Ishikawa (cell line): ENCODE measurements around the gene UBE3D.

Source experiments
- CEBPB ChIP-seq: IDR thresholded peaks from 2 replicates; pipeline ENCODE4 v1.6.1; 2012
- CREB1 ChIP-seq: IDR thresholded peaks from 2 replicates; pipeline ENCODE4 v1.6.1; 2012; ENCODE audit warnings: low read depth
- EGR1 ChIP-seq: IDR thresholded peaks from 2 replicates; pipeline ENCODE4 v1.6.1; 2012
- EP300 ChIP-seq: IDR thresholded peaks from 2 replicates; pipeline ENCODE4 v1.6.1; 2012; ENCODE audit warnings: borderline replicate concordance
- FOXM1 ChIP-seq: IDR thresholded peaks from 2 replicates; pipeline ENCODE4 v1.6.1; 2012; ENCODE audit warnings: low read depth, borderline replicate concordance
- NFIC ChIP-seq: IDR thresholded peaks from 2 replicates; pipeline ENCODE4 v1.6.1; 2012
- RAD21 ChIP-seq: IDR thresholded peaks from 2 replicates; pipeline ENCODE4 v1.6.1; 2012; ENCODE audit warnings: low read depth
- TAF1 ChIP-seq: IDR thresholded peaks from 2 replicates; pipeline ENCODE4 v1.6.1; 2012; ENCODE audit warnings: low read depth, mild to moderate bottlenecking
- TCF12 ChIP-seq: IDR thresholded peaks from 2 replicates; pipeline ENCODE4 v1.6.1; 2012; ENCODE audit warnings: low read depth
- TEAD4 ChIP-seq: IDR thresholded peaks from 2 replicates; pipeline ENCODE4 v1.6.1; 2012
- YY1 ChIP-seq: IDR thresholded peaks from 2 replicates; pipeline ENCODE4 v1.6.1; 2012; ENCODE audit warnings: low read depth
- ZBTB7A ChIP-seq: IDR thresholded peaks from 2 replicates; pipeline ENCODE4 v1.6.1; 2012; ENCODE audit warnings: low read depth
- TF ChIP-seq, protein P1 (sequence below): IDR thresholded peaks from 2 replicates; pipeline ENCODE4 v1.6.1; 2012
- TF ChIP-seq, protein P2 (sequence below): IDR thresholded peaks from 2 replicates; pipeline ENCODE4 v1.6.1; 2012
- TF ChIP-seq, protein P3 (sequence below): IDR thresholded peaks from 2 replicates; pipeline ENCODE4 v1.6.1; 2012; ENCODE audit warnings: low read depth, mild to moderate bottlenecking

The UBE3D gene

DNA sequence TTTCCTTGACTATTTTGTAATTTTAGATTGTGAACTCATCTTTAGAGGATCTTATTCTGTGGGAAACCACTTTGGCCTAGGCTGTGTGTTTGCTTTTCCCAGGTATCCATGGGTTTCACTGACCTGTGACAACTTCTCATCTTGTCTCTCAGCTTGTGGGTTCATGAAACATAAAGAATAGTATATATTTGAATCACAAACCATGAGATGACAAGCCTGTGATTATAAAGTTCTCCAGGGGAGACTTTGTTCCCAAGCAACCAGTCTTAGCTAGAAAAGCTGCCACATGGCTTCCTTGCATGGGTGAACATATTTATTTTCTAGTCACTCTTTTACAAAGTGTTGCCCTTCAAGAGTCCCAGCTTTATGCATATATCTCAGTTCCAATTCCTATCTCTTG is 201.9 kb downstream of the UBE3D start:
- TF ChIP-seq TCF12 (no peak), ZBTB7A (no peak), YY1 (no peak), TEAD4 (no peak), RAD21 (no peak), CREB1 (no peak), TAF1 (no peak), CEBPB (no peak)
- TF ChIP-seq, protein P1, sequence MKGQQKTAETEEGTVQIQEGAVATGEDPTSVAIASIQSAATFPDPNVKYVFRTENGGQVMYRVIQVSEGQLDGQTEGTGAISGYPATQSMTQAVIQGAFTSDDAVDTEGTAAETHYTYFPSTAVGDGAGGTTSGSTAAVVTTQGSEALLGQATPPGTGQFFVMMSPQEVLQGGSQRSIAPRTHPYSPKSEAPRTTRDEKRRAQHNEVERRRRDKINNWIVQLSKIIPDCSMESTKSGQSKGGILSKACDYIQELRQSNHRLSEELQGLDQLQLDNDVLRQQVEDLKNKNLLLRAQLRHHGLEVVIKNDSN, result no peak
- TF ChIP-seq, protein P2, sequence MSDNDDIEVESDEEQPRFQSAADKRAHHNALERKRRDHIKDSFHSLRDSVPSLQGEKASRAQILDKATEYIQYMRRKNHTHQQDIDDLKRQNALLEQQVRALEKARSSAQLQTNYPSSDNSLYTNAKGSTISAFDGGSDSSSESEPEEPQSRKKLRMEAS, result no peak
- TF ChIP-seq, protein P3, sequence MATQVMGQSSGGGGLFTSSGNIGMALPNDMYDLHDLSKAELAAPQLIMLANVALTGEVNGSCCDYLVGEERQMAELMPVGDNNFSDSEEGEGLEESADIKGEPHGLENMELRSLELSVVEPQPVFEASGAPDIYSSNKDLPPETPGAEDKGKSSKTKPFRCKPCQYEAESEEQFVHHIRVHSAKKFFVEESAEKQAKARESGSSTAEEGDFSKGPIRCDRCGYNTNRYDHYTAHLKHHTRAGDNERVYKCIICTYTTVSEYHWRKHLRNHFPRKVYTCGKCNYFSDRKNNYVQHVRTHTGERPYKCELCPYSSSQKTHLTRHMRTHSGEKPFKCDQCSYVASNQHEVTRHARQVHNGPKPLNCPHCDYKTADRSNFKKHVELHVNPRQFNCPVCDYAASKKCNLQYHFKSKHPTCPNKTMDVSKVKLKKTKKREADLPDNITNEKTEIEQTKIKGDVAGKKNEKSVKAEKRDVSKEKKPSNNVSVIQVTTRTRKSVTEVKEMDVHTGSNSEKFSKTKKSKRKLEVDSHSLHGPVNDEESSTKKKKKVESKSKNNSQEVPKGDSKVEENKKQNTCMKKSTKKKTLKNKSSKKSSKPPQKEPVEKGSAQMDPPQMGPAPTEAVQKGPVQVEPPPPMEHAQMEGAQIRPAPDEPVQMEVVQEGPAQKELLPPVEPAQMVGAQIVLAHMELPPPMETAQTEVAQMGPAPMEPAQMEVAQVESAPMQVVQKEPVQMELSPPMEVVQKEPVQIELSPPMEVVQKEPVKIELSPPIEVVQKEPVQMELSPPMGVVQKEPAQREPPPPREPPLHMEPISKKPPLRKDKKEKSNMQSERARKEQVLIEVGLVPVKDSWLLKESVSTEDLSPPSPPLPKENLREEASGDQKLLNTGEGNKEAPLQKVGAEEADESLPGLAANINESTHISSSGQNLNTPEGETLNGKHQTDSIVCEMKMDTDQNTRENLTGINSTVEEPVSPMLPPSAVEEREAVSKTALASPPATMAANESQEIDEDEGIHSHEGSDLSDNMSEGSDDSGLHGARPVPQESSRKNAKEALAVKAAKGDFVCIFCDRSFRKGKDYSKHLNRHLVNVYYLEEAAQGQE, result no peak

DNA sequence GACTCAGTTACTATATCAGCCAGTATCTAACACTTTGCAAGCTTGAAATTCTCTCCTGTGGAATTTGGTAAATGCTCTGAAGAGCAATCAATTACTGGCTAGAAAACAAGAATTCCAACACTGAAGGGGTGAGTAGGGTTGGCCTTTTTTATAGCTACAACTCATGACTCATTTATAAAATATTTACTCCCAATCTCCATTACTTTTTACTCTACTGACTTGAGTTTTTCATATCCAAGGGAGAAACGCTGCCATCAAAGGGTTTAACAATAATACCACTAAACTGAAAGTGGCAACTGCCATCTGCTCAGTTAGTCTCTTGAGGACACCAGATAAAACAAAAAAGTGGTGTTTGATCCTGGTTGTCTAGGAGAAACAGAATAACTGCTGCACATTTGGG is 203.1 kb downstream of the UBE3D start:
- no peak for TF ChIP-seq CEBPB
- peak; percentile 84 for TF ChIP-seq TEAD4

DNA sequence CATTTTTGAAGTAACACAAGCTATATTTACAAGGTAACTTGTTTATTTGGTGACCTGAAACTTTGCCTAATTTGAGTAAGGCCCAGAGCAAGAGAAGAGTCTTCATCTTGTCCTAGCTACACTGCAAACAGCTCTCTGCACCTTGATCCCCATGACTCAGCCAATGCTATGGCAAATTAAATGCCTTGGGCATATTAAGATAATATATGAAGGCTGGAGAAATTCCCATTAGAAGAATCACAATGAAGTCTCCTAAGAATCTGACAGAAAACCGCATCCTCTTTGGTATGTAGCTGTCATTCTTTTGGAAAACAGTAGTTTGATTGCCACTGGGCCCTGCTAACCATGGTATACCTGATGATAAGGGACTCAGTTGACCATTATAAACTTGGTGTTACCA is 204.5 kb downstream of the UBE3D start:
- TF ChIP-seq TCF12, result no peak
- TF ChIP-seq CREB1, result no peak
- TF ChIP-seq, protein P3, result no peak
- TF ChIP-seq TAF1, result no peak

DNA sequence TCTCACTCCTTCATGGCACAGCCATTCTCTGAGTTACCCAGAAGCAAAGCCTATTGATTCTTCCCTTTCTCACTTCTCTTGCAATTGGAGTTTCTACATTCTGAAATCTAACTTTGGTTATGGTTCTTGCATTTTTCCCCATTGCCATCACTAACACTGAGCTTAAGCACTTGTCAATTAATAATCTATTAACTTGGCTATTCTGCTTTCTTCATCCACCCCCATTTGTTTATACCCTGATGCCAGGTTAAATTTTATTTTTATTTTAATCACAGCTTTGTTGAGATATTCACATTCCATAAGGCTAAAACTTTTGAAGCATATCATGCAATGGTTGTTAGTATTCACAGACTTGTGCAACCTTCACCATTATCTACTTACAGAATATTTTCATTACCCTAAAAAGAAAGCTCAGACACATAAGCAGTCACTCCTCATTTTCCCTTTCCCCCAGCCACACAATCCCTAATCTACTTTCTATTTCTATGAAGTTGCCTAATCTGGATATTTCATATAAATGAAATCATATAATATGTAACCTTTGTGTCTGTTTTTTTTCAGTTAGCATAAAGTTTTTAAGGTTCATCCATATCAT is 222.3 kb downstream of the UBE3D start:
- TF ChIP-seq, protein P3, result no peak
- no peak for TF ChIP-seq TEAD4
- no peak for TF ChIP-seq TAF1
- TF ChIP-seq EP300, result no peak
- TF ChIP-seq CREB1, result no peak
- TF ChIP-seq, protein P2, result no peak
- TF ChIP-seq NFIC, result no peak
- TF ChIP-seq CEBPB, result no peak
- TF ChIP-seq, protein P1, result no peak
- TF ChIP-seq RAD21, result no peak
- TF ChIP-seq EGR1, result no peak
- TF ChIP-seq ZBTB7A, result no peak
- no peak for TF ChIP-seq FOXM1
- TF ChIP-seq YY1, result no peak
- TF ChIP-seq TCF12, result no peak

DNA sequence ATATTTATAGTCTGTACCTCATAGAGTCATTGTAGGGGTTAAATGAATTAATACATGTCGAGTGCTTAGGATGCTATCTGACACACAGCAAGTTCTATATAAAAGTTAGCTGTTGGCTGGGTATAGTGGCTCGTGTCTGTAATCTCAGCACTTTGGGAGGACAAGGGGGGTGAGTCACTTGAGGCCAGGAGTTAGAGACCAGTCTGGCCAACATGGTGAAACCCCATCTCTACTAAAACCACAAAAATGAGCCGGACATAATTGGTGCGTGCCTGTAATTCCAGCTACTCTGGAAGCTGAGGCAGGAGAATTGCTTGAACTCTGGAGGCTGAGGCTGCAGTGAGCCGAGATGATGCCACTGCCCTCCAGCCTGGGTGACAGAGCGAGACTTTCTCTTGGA is 222.9 kb downstream of the UBE3D start:
- TF ChIP-seq TCF12 (no peak), YY1 (no peak), CREB1 (no peak), EGR1 (no peak), FOXM1 (no peak), EP300 (no peak), NFIC (no peak), RAD21 (no peak), ZBTB7A (no peak), TEAD4 (no peak), TAF1 (no peak), CEBPB (no peak)
- TF ChIP-seq, protein P2, result no peak
- TF ChIP-seq, protein P1, result no peak
- TF ChIP-seq, protein P3, result no peak
